HG03066 (cell line): ENCODE results near the gene MPP3.
"Not testable (repeated sequence)": the region's sequence is repeated elsewhere in the genome, so short reads cannot be mapped to it uniquely, and the experiment has no call there.

ENCODE experiments used
- ATAC-seq: cut with Tn5 transposase; IDR thresholded peaks from one replicate; pipeline ENCODE4 v1.9.1; 2021; ENCODE audit warnings: low read depth; ENCODE audit not compliant: unreplicated experiment

Gene MPP3

GRCh38 chr17:43810226-43810715, 22.7 kb downstream of the MPP3 start:
- ATAC-seq: no peak

DNA sequence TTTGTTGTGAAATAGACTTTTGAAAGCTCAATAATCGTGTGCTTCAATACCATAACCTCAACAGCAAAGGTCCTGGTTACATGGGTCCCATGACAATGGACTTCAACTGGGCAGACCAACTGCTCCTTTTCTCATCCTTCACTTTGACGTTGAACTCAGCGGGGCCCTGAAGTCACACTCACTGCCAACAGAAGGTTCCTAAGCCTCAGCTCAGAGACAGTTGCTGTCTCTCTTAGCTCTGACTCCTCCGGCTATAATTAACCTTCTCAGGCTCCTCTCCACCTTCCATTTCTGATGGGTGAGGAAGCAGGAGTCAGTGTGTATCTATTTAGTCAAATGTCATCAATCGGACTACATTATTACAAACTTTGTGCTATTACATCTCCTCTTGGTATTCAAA, 23.8 kb downstream of the MPP3 start:
- ATAC-seq: no peak

GRCh38 chr17:43808076-43808475, 24.9 kb downstream of the MPP3 start:
- no peak for ATAC-seq

- no peak for ATAC-seq
Measured at GRCh38 chr17:43805117-43805516, 27.8 kb downstream of the MPP3 start.

DNA sequence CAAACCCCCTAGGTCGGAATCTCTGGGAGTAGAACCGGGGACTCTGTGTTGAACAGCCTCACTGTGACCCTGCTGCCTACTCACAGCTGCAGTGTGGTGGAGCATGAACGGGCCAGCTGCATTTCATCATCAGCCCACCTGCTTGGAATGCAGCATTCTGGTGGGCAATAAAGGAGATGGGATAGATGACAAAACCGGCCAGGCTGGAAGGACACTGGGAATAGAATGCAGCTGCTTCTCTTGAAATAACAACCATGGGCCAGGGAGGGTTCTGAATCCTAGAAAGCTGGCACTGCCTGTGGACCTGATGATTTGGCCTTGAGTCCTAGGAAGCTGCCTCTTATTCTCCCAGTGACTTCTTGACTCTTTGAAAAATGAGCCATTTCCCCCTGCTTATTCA, 29.2 kb downstream of the MPP3 start:
- no peak for ATAC-seq

GRCh38 chr17:43801844-43802243, 31.1 kb downstream of the MPP3 start:
- ATAC-seq: no peak

- no peak for ATAC-seq
Measured at GRCh38 chr17:43800736-43801135, 32.2 kb downstream of the MPP3 start.

DNA sequence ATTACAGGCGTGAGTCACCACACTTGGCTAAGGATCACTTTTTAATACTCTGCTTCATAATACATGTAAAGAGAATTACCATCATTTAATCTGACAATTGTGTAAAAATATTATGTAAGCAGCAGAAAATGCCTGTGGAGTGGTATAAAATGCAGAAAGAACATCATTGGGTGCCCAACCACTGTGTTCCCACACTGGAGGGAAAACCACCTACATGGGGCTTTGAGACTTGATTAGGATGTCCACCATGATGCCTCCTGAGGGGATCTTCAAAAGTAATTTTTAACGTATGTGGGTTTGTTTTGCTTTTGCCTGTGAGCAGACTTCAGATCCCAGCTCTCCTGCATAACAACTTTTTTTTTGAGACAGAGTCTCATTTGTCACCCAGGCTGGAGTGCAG, 33.9 kb downstream of the MPP3 start:
- no peak for ATAC-seq

DNA sequence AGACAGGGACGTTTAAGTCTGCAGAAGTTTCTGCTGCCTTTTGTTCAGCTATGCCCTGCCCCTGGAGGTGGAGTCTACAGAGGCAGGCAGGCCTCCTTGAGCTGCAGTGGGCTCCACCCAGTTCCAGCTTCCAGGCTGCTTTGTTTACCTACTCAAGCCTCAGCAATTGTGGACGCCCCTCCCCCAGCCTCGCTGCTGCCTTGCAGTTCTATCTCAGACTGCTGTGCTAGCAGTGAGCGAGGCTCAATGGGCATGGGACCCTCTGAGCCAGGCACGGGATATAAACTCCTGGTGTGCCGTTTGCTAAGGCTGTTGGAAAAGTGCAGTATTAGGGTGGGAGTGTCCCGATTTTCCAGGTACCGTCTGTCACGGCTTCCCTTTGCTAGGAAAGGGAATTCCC, 34.9 kb downstream of the MPP3 start:
- ATAC-seq: not testable (repeated sequence)

GRCh38 chr17:43792668-43793067, 40.3 kb downstream of the MPP3 start:
- not testable (repeated sequence) for ATAC-seq

DNA sequence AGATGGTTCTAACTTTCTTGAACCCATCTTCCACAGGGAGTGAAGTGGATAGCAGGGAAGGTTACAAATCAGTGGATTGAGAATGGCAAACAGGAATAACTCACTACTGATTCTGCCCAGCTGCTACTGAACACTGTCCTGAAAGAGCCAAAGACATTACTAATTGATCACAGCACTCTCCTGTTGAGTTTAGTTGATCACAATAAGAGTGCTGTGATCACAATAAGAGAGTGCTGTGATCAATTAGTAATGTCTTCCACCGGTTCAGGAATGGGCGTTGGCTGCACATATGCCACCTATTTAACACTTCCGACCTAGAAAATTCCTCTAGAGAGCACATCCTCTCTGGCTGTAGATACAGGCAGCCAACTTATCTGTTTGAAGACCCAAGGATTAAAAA, 41.4 kb downstream of the MPP3 start:
- no peak for ATAC-seq

- ATAC-seq: no peak
Measured at GRCh38 chr17:43790311-43790940, 42.5 kb downstream of the MPP3 start.

DNA sequence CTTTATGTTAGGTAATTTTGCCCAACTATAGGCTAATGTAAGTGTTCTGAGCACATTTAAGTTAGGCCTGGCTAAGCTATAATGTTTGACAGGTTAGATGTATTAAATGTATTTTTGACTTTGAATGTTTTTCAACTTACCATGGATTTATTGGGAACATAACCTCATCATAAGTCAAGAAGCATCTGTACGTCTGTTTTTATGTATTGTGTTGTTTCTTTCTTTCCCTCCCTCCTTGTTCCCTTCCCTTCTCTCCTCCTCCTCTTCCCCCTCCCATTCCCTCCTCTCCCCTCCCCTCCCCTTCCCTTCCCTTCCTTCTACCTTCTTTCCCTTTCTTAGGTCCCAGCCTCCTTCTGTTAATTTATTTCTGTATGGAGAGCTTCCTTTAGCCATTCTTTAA, 43.5 kb downstream of the MPP3 start:
- no peak for ATAC-seq

DNA sequence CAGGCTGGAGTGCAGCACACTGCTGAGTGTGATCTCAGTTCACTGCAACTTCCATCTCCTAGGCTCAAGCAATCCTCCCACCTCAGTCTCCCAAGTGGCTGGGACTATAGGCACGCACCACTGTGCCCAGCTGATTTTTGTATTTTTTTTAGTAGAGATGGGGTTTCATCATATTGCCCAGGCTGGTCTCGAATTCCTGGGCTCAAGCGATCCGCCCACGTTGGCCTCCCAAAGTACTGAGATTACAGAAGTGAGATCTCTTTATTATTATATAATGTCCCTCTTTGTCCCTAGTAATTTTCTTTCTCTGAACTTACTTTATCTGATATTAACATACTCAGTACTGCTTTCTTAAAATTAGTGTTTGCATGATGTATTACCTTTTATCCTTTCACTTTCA, 44.4 kb downstream of the MPP3 start:
- no peak for ATAC-seq

DNA sequence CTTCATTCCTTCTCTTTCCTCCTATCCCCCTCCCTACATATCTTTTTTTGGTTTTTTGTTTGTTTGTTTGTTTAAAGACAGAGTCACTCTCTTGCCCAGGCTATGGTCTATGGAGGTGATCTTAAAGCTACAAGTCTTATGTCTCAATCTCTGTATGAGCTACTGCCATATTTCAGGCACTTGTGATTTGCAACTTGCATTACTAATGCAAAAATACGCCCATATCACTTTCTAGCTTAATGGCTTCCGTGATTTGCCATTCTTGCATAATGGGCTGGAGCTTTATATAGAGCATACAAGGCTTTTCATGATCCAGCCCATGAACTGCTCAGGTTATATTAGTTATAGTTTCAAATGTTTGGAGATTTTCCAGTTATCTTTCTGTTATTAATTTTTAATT, 45.2 kb downstream of the MPP3 start:
- no peak for ATAC-seq

- no peak for ATAC-seq
Measured at GRCh38 chr17:43784628-43785101, 48.3 kb downstream of the MPP3 start.

- no peak for ATAC-seq
Measured at GRCh38 chr17:43784068-43784467, 48.9 kb downstream of the MPP3 start.

GRCh38 chr17:43782913-43783680, 49.8 kb downstream of the MPP3 start:
- no peak for ATAC-seq

- ATAC-seq: no peak
Measured at GRCh38 chr17:43780135-43780534, 52.8 kb downstream of the MPP3 start, which contains the start of gene CFAP97D1. Gene CFAP97D1, plus strand, starts transcription at chr17:43780435. Its CDS starts 28 bp downstream, at chr17:43780463.

- peak; percentile 17 for ATAC-seq
Measured at GRCh38 chr17:43779145-43780125, 53.5 kb downstream of the MPP3 start.
